CD4-positive, CD25-positive, alpha-beta regulatory T cell (primary cell): ENCODE data around the gene ENTPD7. TPM values are rescaled to one million over a fixed set of nuclear protein-coding genes. Genes with fewer than 3 reads are reported as not detected.

Source experiments
- ATAC-seq, 2 donors: fragments of 150-1000 bp; cut with Tn5 transposase; one replicate each; pipeline ENCODE4 v1.10.0; 2021; ENCODE audit warnings: low read depth in 2 of 2, moderate number of reproducible peaks in 2 of 2, moderate library complexity in 1 of 2
- DNase-seq, 3 donors: peaks; one replicate each; pipeline versions ENCODE4 v3.0.0 to v3.0.0-alpha.2; 2012 to 2022; ENCODE audit warnings: mixed read lengths in 1 of 3
- H3K27ac ChIP-seq: one replicate; pipeline ENCODE4 v1.7.0; 2013; ENCODE audit warnings: mild to moderate bottlenecking, low read length; ENCODE audit not compliant: insufficient read depth, poor library complexity, severe bottlenecking
- H3K27me3 ChIP-seq: one replicate; pipeline ENCODE4 v1.7.0; 2013; ENCODE audit warnings: low read length; ENCODE audit not compliant: control insufficient read depth, insufficient read depth
- H3K36me3 ChIP-seq: one replicate; pipeline ENCODE4 v1.7.0; 2013; ENCODE audit warnings: mild to moderate bottlenecking, low read length, moderate library complexity; ENCODE audit not compliant: control insufficient read depth, insufficient read depth
- H3K4me1 ChIP-seq: 2 replicates; pipeline ENCODE4 v1.7.0; 2013; ENCODE audit warnings: mild to moderate bottlenecking, low read length; ENCODE audit not compliant: insufficient read depth, control insufficient read depth, poor library complexity, severe bottlenecking
- H3K4me3 ChIP-seq: one replicate; pipeline ENCODE4 v1.7.0; 2013; ENCODE audit warnings: low read depth, mild to moderate bottlenecking, low read length, moderate library complexity
- H3K9me3 ChIP-seq, 2 experiments: 1 replicate in 1 of 2; 2 replicates in 1 of 2; pipeline ENCODE4 v1.7.0; 2013; ENCODE audit warnings: low read length in 2 of 2, mild to moderate bottlenecking in 1 of 2, moderate library complexity in 1 of 2; ENCODE audit not compliant: control insufficient read depth in 2 of 2
- H3K27ac Mint-ChIP-seq, 3 donors: one replicate each; pipeline ENCODE4 v1.8.0; 2020 to 2022; ENCODE audit warnings: mild to moderate bottlenecking in 3 of 3, mixed read lengths in 3 of 3, moderate library complexity in 2 of 3
- H3K27me3 Mint-ChIP-seq: one replicate; pipeline ENCODE4 v1.8.0; 2022; ENCODE audit warnings: mild to moderate bottlenecking, mixed read lengths
- H3K36me3 Mint-ChIP-seq: one replicate; pipeline ENCODE4 v1.8.0; 2020; ENCODE audit warnings: mixed read lengths
- H3K4me1 Mint-ChIP-seq, 4 donors: one replicate each; pipeline ENCODE4 v1.8.0; 2020 to 2022; ENCODE audit warnings: mixed read lengths in 4 of 4, mild to moderate bottlenecking in 1 of 4
- H3K4me3 Mint-ChIP-seq, 4 donors: one replicate each; pipeline ENCODE4 v1.8.0; 2020 to 2022; ENCODE audit warnings: mild to moderate bottlenecking in 4 of 4, mixed read lengths in 4 of 4, moderate library complexity in 3 of 4
- H3K9me3 Mint-ChIP-seq, 7 donors: one replicate each; pipeline ENCODE4 v1.8.0; 2020 to 2022; ENCODE audit warnings: mixed read lengths in 7 of 7, mild to moderate bottlenecking in 3 of 7, moderate library complexity in 2 of 7
- polyA plus RNA-seq, 4 donors: library from polyadenylated mRNA; unstranded; fragments of 300-500 nt; fragmentation: Illumina TruSeq; gene quantifications; one replicate each; pipeline ENCODE4 v1.2.3, GENCODE V29; 2021
- total RNA-seq: library from RNA; stranded (reverse); gene quantifications from one replicate; pipeline ENCODE4 v1.2.3, GENCODE V29; 2022

The ENTPD7 gene
- total and polyA plus RNA-seq, 5 donors from 2014 or later = 0.94 to 3.2 (median 1.4) TPM

GRCh38 chr10:99678921-99679320 lies 19.6 kb downstream of the ENTPD7 start:
- H3K9me3 Mint-ChIP-seq = no peaks in the 10 kb centered on the region
- DNase-seq (no peak), ATAC-seq (no peak)
- no peaks in the 10 kb centered on the region for H3K9me3 ChIP-seq
- no peaks in the 10 kb centered on the region for H3K27me3 ChIP-seq
- no peak overlapping the region for H3K27ac Mint-ChIP-seq
- H3K27me3 Mint-ChIP-seq = no peaks in the 10 kb centered on the region
- H3K27ac ChIP-seq = no peak overlapping the region
- H3K4me1 ChIP-seq = peaks cover 3% of the 10 kb centered on the region
- no peak overlapping the region for H3K4me3 ChIP-seq
- peaks cover 0 to 4% (median 0%) of the 10 kb centered on the region in 4 donors for H3K4me1 Mint-ChIP-seq
- H3K4me3 Mint-ChIP-seq = no peak overlapping the region
- H3K36me3 Mint-ChIP-seq = peaks cover 17% of the 10 kb centered on the region
- peaks cover 10% of the 10 kb centered on the region for H3K36me3 ChIP-seq

GRCh38 chr10:99681553-99681952 lies 22.2 kb downstream of the ENTPD7 start:
- DNase-seq = no peak
- H3K27ac ChIP-seq = no peak overlapping the region
- no peaks in the 10 kb centered on the region for H3K9me3 Mint-ChIP-seq
- H3K4me1 Mint-ChIP-seq = peaks cover 0 to 8% (median 0%) of the 10 kb centered on the region in 4 donors
- H3K27me3 Mint-ChIP-seq = no peaks in the 10 kb centered on the region
- no peak overlapping the region for H3K27ac Mint-ChIP-seq
- H3K4me3 ChIP-seq = no peak overlapping the region
- ATAC-seq = no peak
- peaks cover 17% of the 10 kb centered on the region for H3K36me3 ChIP-seq
- no peak overlapping the region for H3K4me3 Mint-ChIP-seq
- no peaks in the 10 kb centered on the region for H3K27me3 ChIP-seq
- H3K9me3 ChIP-seq = no peaks in the 10 kb centered on the region
- H3K4me1 ChIP-seq = peaks cover 3% of the 10 kb centered on the region
- peaks cover 22% of the 10 kb centered on the region for H3K36me3 Mint-ChIP-seq

GRCh38 chr10:99682032-99682431 lies 22.7 kb downstream of the ENTPD7 start:
- DNase-seq (no peak), ATAC-seq (no peak)
- H3K27ac Mint-ChIP-seq = no peak overlapping the region
- peaks cover 20% of the 10 kb centered on the region for H3K36me3 Mint-ChIP-seq
- H3K27me3 ChIP-seq = no peaks in the 10 kb centered on the region
- no peak overlapping the region for H3K4me3 ChIP-seq
- H3K36me3 ChIP-seq = peaks cover 17% of the 10 kb centered on the region
- H3K4me3 Mint-ChIP-seq = no peak overlapping the region
- no peaks in the 10 kb centered on the region for H3K9me3 Mint-ChIP-seq
- no peaks in the 10 kb centered on the region for H3K27me3 Mint-ChIP-seq
- peaks cover 0 to 7% (median 0%) of the 10 kb centered on the region in 4 donors for H3K4me1 Mint-ChIP-seq
- no peaks in the 10 kb centered on the region for H3K9me3 ChIP-seq
- H3K27ac ChIP-seq = no peak overlapping the region
- H3K4me1 ChIP-seq = peaks cover 3% of the 10 kb centered on the region

- ATAC-seq (peak in 1 of 2 donors; percentile 39), DNase-seq (peak in 1 of 3 donors; percentile 17)
- Histone ChIP-seq H3K4me3 (no peak overlapping the region), H3K9me3 (no peaks in the 10 kb centered on the region), H3K36me3 (peaks cover 17% of the 10 kb centered on the region), H3K27me3 (no peaks in the 10 kb centered on the region), H3K4me1 (peaks cover 3% of the 10 kb centered on the region), H3K27ac (no peak overlapping the region)
- Mint-ChIP-seq H3K4me1 (peaks cover 0 to 5% (median 0%) of the 10 kb centered on the region in 4 donors), H3K27ac (no peak overlapping the region), H3K9me3 (no peaks in the 10 kb centered on the region), H3K4me3 (no peak overlapping the region), H3K27me3 (no peaks in the 10 kb centered on the region), H3K36me3 (peaks cover 19% of the 10 kb centered on the region)
Observed at GRCh38 chr10:99682752-99683151, 23.4 kb downstream of the ENTPD7 start.

DNA sequence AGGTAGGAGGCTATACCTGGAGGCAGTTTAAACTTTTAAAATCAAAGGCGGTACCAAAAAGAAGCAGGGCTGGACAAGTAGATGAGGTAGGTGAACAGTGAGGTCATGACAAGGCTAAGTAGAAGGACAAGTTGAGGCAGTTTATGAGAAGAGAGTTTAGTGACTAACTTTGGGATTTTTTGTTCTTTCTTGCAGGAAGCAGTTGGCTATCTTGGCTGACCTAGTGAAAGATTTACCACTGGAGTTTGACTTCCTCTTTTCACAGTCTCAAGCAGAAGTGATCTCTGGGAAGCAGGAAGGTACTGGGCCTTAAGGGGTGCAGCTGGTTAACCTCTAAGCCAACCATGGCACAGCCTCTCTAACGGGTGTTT lies 26.3 kb downstream of the ENTPD7 start:
- Mint-ChIP-seq H3K27ac (no peak overlapping the region), H3K4me3 (no peak overlapping the region), H3K9me3 (no peaks in the 10 kb centered on the region), H3K36me3 (peaks cover 21% of the 10 kb centered on the region), H3K27me3 (no peaks in the 10 kb centered on the region), H3K4me1 (peaks cover 0 to 4% (median 0%) of the 10 kb centered on the region in 4 donors)
- Histone ChIP-seq H3K4me1 (peaks cover 3% of the 10 kb centered on the region), H3K27ac (no peak overlapping the region), H3K9me3 (no peaks in the 10 kb centered on the region), H3K27me3 (no peaks in the 10 kb centered on the region), H3K4me3 (no peak overlapping the region), H3K36me3 (peaks cover 12% of the 10 kb centered on the region)
- DNase-seq (no peak), ATAC-seq (peak in 1 of 2 donors; percentile 31)

- H3K36me3 Mint-ChIP-seq = peaks cover 39% of the 10 kb centered on the region
- no peaks in the 10 kb centered on the region for H3K9me3 ChIP-seq
- H3K9me3 Mint-ChIP-seq = no peaks in the 10 kb centered on the region
- H3K4me1 Mint-ChIP-seq = peaks cover 0 to 4% (median 0%) of the 10 kb centered on the region in 4 donors
- H3K36me3 ChIP-seq = peaks cover 13% of the 10 kb centered on the region
- H3K27me3 Mint-ChIP-seq = no peaks in the 10 kb centered on the region
- no peaks in the 10 kb centered on the region for H3K27me3 ChIP-seq
- no peak overlapping the region for H3K4me3 ChIP-seq
- no peak overlapping the region for H3K4me3 Mint-ChIP-seq
- no peak for ATAC-seq
- H3K27ac Mint-ChIP-seq = no peak overlapping the region
- H3K27ac ChIP-seq = no peak overlapping the region
- DNase-seq = no peak
- H3K4me1 ChIP-seq = no peaks in the 10 kb centered on the region
Observed at GRCh38 chr10:99689461-99689860, 30.2 kb downstream of the ENTPD7 start.

- H3K36me3 Mint-ChIP-seq = peaks cover 44% of the 10 kb centered on the region
- H3K4me1 ChIP-seq = no peaks in the 10 kb centered on the region
- H3K9me3 Mint-ChIP-seq = no peaks in the 10 kb centered on the region
- no peak overlapping the region for H3K27ac ChIP-seq
- no peaks in the 10 kb centered on the region for H3K4me1 Mint-ChIP-seq
- H3K4me3 Mint-ChIP-seq = no peak overlapping the region
- peaks cover 34% of the 10 kb centered on the region for H3K36me3 ChIP-seq
- H3K4me3 ChIP-seq = no peak overlapping the region
- no peaks in the 10 kb centered on the region for H3K27me3 Mint-ChIP-seq
- ATAC-seq = no peak
- no peak for DNase-seq
- no peaks in the 10 kb centered on the region for H3K9me3 ChIP-seq
- H3K27ac Mint-ChIP-seq = peak overlapping the region in 1 of 3 donors; percentile 26
- no peaks in the 10 kb centered on the region for H3K27me3 ChIP-seq
Observed at GRCh38 chr10:99693933-99694583, 34.7 kb downstream of the ENTPD7 start.

- H3K27me3 Mint-ChIP-seq = no peaks in the 10 kb centered on the region
- H3K36me3 Mint-ChIP-seq = peaks cover 50% of the 10 kb centered on the region
- no peak overlapping the region for H3K4me3 Mint-ChIP-seq
- Histone ChIP-seq H3K36me3 (peaks cover 36% of the 10 kb centered on the region), H3K4me1 (no peaks in the 10 kb centered on the region), H3K4me3 (no peak overlapping the region), H3K9me3 (no peaks in the 10 kb centered on the region), H3K27me3 (no peaks in the 10 kb centered on the region), H3K27ac (no peak overlapping the region)
- no peaks in the 10 kb centered on the region for H3K9me3 Mint-ChIP-seq
- DNase-seq (no peak), ATAC-seq (no peak)
- no peaks in the 10 kb centered on the region for H3K4me1 Mint-ChIP-seq
- H3K27ac Mint-ChIP-seq = peak overlapping the region in 1 of 3 donors; percentile 11
Observed at GRCh38 chr10:99695761-99696160, 36.5 kb downstream of the ENTPD7 start.
